ENCODE measurements around the gene DMPK.
"Not testable (repeated sequence)": the region's sequence is repeated elsewhere in the genome, so short reads cannot be mapped to it uniquely, and the experiment has no call there.

DMPK gene

GRCh38 chr19:45729800-45730290 is 52.4 kb downstream of the DMPK start:
- Histone ChIP-seq H4K8ac (ENCODE audit: low read depth, low read length) (no peak overlapping the region), H3K27ac (replicated peaks; ENCODE audit: low read length) (no peak overlapping the region), H2BK15ac (ENCODE audit: low read length) (no peak overlapping the region), H3K4ac (ENCODE audit: low read length) (no peak overlapping the region), H3K23ac (ENCODE audit: low read depth, low read length, poor library complexity) (no peak overlapping the region), H3K79me1 (ENCODE audit: low read depth, low read length) (peaks cover 2% of the 10 kb centered on the region), H4K91ac (ENCODE audit: low read depth, low read length, poor library complexity) (no peak overlapping the region), H3K14ac (ENCODE audit: low read length) (no peak overlapping the region), H3K4me3 (ENCODE audit: low read length in 2 of 2) (peak overlapping the region; percentile 74 to 93), H3K9ac (ENCODE audit: low read depth, low read length, poor library complexity) (peak overlapping the region; percentile 89), H3K9me3 (replicated peaks in 1 of 2; ENCODE audit: control insufficient read depth in 2 of 2, insufficient read depth in 1 of 2, low read depth in 1 of 2, low read length in 2 of 2) (no peaks in the 10 kb centered on the region), H3K36me3 (replicated peaks in 1 of 2; ENCODE audit: control insufficient read depth in 2 of 2, insufficient read depth in 2 of 2, low read length in 2 of 2) (peaks cover 0 to 11% of the 10 kb centered on the region in 2 donors), H2BK120ac (ENCODE audit: low read depth, low read length) (peak overlapping the region; percentile 83), H3K4me2 (ENCODE audit: insufficient read depth, low read length, poor library complexity, severe bottlenecking) (peak overlapping the region; percentile 74), H2AFZ (ENCODE audit: low read length) (peak overlapping the region; percentile 85), H2AK5ac (ENCODE audit: low read depth, low read length) (peak overlapping the region; percentile 98), H2BK5ac (ENCODE audit: low read length) (no peak overlapping the region), H3K4me1 (ENCODE audit: control insufficient read depth in 2 of 2, insufficient read depth in 1 of 2, low read depth in 1 of 2, low read length in 2 of 2) (peaks cover 0 to 7% of the 10 kb centered on the region in 2 donors), H3K18ac (ENCODE audit: low read length) (peak overlapping the region; percentile 50), H2BK12ac (ENCODE audit: low read length) (no peak overlapping the region), H3K27me3 (ENCODE audit: control insufficient read depth in 3 of 3, insufficient read depth in 3 of 3, low read depth in 1 of 3, low read length in 3 of 3) (no peaks in the 10 kb centered on the region)
- WGBS, 2 donors (ENCODE audit: extremely low coverage in 2 of 2, insufficient read length in 2 of 2, insufficient replicate concordance in 1 of 2), result no CpG with 5 or more reads among the region's 10 CpGs
- DNase-seq (ENCODE audit: low spot score), result no peak

DNA sequence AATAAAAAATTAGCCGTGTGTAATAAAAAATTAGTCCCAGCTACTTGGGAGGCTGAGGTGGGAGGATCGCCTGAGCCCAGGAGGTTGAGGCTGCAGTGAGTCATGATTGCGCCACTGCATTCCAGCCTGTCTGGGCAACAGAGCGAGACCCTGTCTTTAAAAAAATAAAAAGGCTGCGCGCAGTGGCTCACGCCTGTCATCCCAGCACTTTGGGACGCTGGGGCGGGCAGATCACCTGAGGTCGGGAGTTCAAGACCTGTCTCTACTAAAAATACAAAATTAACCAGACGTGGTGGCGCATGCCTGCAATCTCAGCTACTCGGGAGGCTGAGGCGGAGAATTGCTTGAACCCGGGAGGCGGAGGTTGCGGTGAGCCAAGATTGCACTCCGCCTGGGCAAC is 53.6 kb downstream of the DMPK start:
- not testable (repeated sequence) for H2BK5ac ChIP-seq (ENCODE audit: low read length); H3K27ac ChIP-seq (replicated peaks; ENCODE audit: low read length); H3K23ac ChIP-seq (ENCODE audit: low read depth, low read length, poor library complexity); H2AFZ ChIP-seq (ENCODE audit: low read length); H3K4me3 ChIP-seq (ENCODE audit: low read length in 2 of 2); DNase-seq (ENCODE audit: low spot score); H3K4me2 ChIP-seq (ENCODE audit: insufficient read depth, low read length, poor library complexity, severe bottlenecking); H2BK12ac ChIP-seq (ENCODE audit: low read length); H3K4me1 ChIP-seq (ENCODE audit: control insufficient read depth in 2 of 2, insufficient read depth in 1 of 2, low read depth in 1 of 2, low read length in 2 of 2); H3K9me3 ChIP-seq (replicated peaks in 1 of 2; ENCODE audit: control insufficient read depth in 2 of 2, insufficient read depth in 1 of 2, low read depth in 1 of 2, low read length in 2 of 2); H3K4ac ChIP-seq (ENCODE audit: low read length); H3K27me3 ChIP-seq (ENCODE audit: control insufficient read depth in 3 of 3, insufficient read depth in 3 of 3, low read depth in 1 of 3, low read length in 3 of 3); H3K79me1 ChIP-seq (ENCODE audit: low read depth, low read length); H2BK120ac ChIP-seq (ENCODE audit: low read depth, low read length); H4K91ac ChIP-seq (ENCODE audit: low read depth, low read length, poor library complexity); H2BK15ac ChIP-seq (ENCODE audit: low read length); H4K8ac ChIP-seq (ENCODE audit: low read depth, low read length); H3K14ac ChIP-seq (ENCODE audit: low read length); H3K9ac ChIP-seq (ENCODE audit: low read depth, low read length, poor library complexity); H2AK5ac ChIP-seq (ENCODE audit: low read depth, low read length); H3K18ac ChIP-seq (ENCODE audit: low read length)
- no CpG with 5 or more reads among the region's 18 CpGs for WGBS, 2 donors (ENCODE audit: extremely low coverage in 2 of 2, insufficient read length in 2 of 2, insufficient replicate concordance in 1 of 2)
- peaks cover 0 to 14% of the 10 kb centered on the region in 2 donors for H3K36me3 ChIP-seq (replicated peaks in 1 of 2; ENCODE audit: control insufficient read depth in 2 of 2, insufficient read depth in 2 of 2, low read length in 2 of 2)

GRCh38 chr19:45720065-45720464 is 62.2 kb downstream of the DMPK start:
- H3K23ac ChIP-seq (ENCODE audit: low read depth, low read length, poor library complexity); H3K27me3 ChIP-seq (ENCODE audit: control insufficient read depth in 3 of 3, insufficient read depth in 3 of 3, low read depth in 1 of 3, low read length in 3 of 3); H4K91ac ChIP-seq (ENCODE audit: low read depth, low read length, poor library complexity); H3K18ac ChIP-seq (ENCODE audit: low read length); H3K14ac ChIP-seq (ENCODE audit: low read length); DNase-seq (ENCODE audit: low spot score); H2BK5ac ChIP-seq (ENCODE audit: low read length); H3K9me3 ChIP-seq (replicated peaks in 1 of 2; ENCODE audit: control insufficient read depth in 2 of 2, insufficient read depth in 1 of 2, low read depth in 1 of 2, low read length in 2 of 2); H4K8ac ChIP-seq (ENCODE audit: low read depth, low read length); H3K4me3 ChIP-seq (ENCODE audit: low read length in 2 of 2); H3K9ac ChIP-seq (ENCODE audit: low read depth, low read length, poor library complexity); H2BK120ac ChIP-seq (ENCODE audit: low read depth, low read length); H2AK5ac ChIP-seq (ENCODE audit: low read depth, low read length); H2BK12ac ChIP-seq (ENCODE audit: low read length); H3K4me2 ChIP-seq (ENCODE audit: insufficient read depth, low read length, poor library complexity, severe bottlenecking); H3K27ac ChIP-seq (replicated peaks; ENCODE audit: low read length); H3K4ac ChIP-seq (ENCODE audit: low read length); H2BK15ac ChIP-seq (ENCODE audit: low read length); H2AFZ ChIP-seq (ENCODE audit: low read length): not testable (repeated sequence)
- Histone ChIP-seq H3K79me1 (ENCODE audit: low read depth, low read length) (peaks cover 12% of the 10 kb centered on the region), H3K36me3 (replicated peaks in 1 of 2; ENCODE audit: control insufficient read depth in 2 of 2, insufficient read depth in 2 of 2, low read length in 2 of 2) (peaks cover 3 to 41% of the 10 kb centered on the region in 2 donors), H3K4me1 (ENCODE audit: control insufficient read depth in 2 of 2, insufficient read depth in 1 of 2, low read depth in 1 of 2, low read length in 2 of 2) (peaks cover 10 to 15% of the 10 kb centered on the region in 2 donors)
- WGBS, 2 donors (ENCODE audit: extremely low coverage in 2 of 2, insufficient read length in 2 of 2, insufficient replicate concordance in 1 of 2), result no CpG with 5 or more reads among the region's 11 CpGs

Data from neuronal stem cell (in vitro differentiated cells).